Activated CD4-positive, CD25-positive, alpha-beta regulatory T cell treated with anti-CD3 and anti-CD28 coated beads, Interleukin-2, amount 50 U/mL, for 24 hours (primary cell): Measurements from ENCODE around the gene HAPLN2.

Source experiments
- ATAC-seq, 2 donors: fragments of 150-1000 bp; cut with Tn5 transposase; one replicate each; pipeline ENCODE4 v1.10.0; 2021; ENCODE audit warnings: mild to moderate bottlenecking in 1 of 2, moderate library complexity in 1 of 2

HAPLN2 gene

GRCh38 chr1:156664767-156665411 lies 45.7 kb downstream of the HAPLN2 start:
- no peak for ATAC-seq

DNA sequence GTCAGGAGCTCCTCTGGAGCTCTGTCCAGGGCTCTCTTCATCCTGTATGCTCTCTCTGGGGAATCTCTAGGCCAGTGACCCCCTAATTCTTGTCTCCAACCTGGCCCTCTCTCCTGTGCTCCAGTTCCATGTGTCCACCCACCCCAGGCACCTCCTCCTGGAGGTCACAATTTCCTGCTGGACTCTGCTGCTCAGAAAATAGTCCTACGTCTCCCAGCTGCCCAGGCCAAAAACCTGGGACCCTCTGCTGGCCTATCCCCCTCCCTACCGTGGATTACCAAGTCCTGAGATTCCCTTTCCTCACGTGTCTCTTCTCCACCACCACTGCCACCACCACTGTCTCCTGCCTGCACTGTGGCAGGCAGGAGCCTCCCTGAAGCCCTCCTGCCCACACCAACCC lies 46.3 kb downstream of the HAPLN2 start:
- ATAC-seq, result no peak

- ATAC-seq, result no peak
Measured at GRCh38 chr1:156666862-156667609, 47.8 kb downstream of the HAPLN2 start.

GRCh38 chr1:156667610-156667967 lies 48.4 kb downstream of the HAPLN2 start:
- no peak for ATAC-seq

DNA sequence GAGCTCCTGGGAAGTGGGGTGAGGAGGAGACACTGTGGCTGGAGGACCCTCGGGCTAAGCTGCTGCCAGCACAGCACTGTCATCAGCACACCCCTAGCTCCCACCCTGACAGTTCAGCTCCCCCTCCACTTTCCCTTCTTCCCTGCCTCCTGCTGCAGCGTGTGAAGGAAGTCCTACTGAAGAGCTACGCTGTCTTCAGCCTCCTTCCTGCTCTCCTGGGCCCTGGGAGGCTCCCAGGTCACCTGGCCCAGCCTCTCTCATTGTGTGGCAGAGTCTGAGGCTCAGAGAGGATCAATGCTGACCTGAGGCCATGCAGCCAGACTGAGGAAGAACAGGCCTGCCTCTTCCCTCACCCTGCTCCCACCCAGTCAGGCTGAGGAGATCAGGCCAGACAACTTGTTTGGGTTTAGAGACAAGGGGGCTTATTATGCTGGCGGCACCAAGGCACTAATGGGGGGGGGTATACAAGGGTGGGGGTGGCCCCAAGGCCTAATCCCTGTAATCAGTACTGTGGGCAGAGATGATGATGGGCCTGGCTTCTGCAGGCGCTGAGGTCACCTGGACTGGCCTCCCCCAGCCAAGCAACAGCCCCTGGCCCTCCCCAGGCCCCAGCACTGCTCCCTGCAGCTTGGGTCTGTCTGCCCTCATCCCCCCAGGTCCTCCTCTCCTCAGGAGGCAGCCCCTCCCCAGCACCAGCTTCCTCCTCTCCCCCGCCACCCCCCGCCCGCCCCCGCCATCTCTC lies 48.9 kb downstream of the HAPLN2 start:
- no peak for ATAC-seq

DNA sequence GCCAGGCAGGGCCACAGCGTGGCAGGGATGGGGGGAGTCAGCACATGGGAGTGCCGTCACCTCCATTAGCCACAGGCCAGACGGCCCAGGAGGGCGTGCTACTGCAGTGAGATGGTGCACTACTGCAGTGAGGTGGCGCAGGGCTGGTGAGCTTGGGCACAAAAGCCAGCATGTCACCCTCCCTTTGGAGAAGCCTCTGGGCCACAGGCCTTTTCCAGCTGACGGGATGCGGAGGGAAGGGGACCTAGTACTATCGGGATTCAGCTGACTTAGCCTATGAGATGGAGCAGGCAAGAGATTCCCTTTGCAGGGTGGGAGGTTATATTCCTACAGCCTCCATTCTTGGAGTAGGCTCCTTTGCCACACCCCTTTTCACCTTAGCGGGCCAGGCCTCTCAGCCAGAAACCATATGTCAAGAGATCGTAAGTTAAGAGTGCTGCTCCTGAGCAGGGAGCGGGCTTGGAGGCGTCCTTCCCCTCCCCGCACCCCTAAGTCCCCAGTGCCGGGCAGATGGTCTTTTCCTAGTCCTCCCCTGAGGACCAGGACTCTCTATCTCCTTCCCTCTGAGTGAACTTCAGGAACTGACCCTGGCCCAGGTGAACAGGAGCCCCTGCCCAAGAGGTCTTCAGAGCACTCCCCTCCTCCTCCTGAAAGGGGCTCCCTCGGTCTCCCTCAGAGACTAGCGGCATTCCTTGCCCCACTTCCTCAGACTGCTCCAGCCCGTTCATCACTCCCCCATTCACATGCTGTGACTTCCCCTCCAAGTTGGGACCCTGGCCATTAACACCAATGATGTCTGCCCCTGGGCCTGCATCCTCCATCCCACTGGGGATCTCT lies 49.8 kb downstream of the HAPLN2 start:
- no peak for ATAC-seq

DNA sequence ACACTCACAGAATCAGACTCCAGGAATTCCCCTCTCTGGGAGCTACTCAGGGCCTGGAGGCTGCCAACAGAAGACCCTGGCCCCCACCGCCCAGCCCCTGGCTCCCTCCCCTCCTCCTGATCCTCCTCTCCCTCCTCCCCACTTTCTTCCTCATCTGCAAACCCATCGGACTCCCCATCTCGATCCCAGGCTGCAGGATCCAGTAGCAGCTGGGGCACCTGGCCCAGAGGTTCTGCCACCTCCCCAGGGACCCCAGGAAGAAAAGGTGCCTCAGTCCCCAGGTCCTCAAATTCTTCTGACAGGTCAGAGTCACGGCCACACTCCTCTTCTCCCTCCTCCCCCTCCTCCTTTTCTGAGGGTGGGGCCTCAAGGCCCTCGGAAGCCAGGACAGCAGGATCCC lies 50.6 kb downstream of the HAPLN2 start:
- ATAC-seq, result no peak

GRCh38 chr1:156670359-156670758 lies 51.1 kb downstream of the HAPLN2 start:
- no peak for ATAC-seq

DNA sequence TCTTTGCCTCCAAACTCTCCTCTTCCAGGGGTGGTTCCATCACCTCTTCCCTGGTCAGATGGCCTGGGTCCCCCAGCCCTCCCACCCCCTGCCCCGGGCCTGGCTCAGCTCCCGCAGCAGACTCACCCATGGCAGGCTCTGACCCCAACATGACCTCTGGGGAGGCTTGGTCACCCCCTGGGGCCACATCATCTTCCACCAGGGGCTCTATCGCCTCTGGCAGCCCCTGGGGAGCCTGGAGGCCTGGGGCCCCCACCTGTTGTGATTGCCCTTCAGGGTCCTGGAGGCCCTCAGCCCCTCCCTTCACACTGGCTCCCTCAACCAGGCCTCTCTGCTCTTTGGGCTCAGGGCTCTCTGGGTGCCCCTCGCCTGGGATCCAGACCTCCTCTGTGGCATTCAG lies 51.6 kb downstream of the HAPLN2 start:
- ATAC-seq, result no peak

DNA sequence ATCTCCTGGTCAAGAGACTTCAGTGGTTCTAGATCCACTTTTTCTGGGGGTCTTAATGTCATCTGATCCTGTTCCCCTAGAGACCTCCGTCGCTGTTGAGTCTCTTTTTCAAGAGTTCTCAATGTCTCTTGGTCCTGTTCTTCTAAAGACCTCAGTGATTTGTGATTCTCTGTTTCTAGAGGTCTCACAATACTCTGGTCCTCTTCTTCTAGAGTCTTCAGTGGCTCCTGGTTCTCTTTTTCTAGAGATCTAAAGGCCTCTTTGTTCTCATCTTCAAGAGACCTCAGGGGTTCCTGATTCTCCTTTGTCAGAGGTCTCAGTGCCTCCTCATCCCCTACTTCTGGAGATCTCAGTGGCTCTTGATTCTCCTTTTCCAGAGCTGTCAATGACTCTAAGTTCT lies 52.6 kb downstream of the HAPLN2 start:
- ATAC-seq, result no peak

DNA sequence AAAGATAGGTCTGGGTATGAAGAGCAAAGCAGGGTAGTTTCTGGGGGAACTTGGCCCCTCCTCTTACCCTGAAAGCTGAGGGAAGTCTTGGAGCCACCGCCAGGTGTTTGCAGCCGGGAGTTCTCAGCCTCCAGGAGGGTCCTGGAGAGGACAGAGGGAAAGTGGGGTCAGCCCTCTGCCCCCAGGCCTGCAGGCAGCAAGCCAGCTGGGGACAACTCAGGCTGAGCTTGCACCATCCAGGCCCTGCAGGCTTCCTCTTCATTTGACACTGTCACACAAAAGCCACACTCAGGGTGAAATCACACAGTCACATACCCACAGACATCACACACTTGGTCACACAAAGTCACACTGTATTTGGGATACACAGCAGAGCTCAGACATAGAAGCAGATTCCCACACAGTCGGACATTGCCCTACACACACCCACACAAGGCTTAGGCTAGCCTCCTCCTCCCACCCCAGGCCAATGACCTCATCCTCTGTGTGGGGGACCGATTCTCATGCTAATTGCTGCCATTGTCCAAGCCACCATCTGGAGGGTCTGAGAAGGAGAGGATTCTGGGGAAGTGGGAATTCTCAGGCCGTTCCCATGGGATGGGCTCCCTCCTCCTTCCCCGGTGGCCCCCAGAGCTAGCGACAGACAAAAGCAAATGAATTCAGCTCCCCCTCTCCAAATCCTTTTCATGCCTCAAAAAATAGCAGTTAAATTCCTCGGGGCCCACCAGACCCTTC lies 54.3 kb downstream of the HAPLN2 start:
- ATAC-seq, result no peak
